ENCODE measurements around the gene PSMG2. TPM values are rescaled to one million over a fixed set of nuclear protein-coding genes. Genes with fewer than 3 reads are reported as not detected.
A peak's percentile ranks its signal among the peaks of the same experiment; 100 is the strongest.

PSMG2 gene
- total and polyA plus RNA-seq, 10 of the 15 experiments (the other 5 are each of a cell fraction or from before 2014, with no cell fraction given) = 88.5 to 268 (median 116) TPM

DNA sequence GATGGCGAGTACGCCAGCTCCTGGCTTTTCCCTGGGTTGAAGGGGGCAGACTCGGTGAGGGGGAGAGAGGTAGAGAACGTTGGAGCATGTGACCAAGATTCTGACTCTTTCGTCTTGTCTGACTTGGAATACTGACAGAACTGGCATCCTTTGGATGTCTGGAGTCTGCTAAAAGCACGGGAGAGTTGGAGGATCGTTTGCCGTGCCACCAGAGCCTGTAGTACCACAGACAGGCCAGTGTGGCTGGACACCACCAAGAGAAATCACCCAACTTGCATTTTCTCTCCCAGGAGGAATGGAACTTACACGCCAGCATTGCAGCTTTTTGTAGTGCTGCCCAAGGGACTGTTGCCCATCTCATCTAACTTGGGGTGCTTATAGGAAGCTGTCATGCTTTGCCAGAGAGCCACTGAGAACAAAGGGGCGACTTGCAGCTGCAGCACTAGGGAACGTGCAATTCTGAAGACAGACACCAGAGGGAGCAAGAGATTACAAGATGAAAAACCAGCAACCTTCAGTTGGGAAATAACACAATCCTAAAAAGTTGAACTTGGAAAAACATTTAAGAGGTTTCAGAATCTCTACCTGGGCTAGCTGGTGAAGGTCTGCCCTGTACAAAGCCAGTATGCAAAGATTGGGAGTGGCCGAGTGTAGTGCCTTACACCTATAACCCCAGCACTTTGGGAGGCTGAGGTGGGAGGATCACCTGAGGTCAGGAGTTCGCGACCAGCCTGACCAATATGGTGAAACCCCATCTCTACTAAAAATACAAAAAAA, 24.1 kb downstream of the PSMG2 start:
- intact Hi-C loops (cut with micrococcal nuclease; ENCODE audit: unreplicated experiment) (loop anchor here (1.0 to 10.0 kb wide), 3 partner anchors 166 to 428 kb away; no protein-coding TSS in a partner anchor), in situ Hi-C loops (cut with MboI) (loop anchor here (5.0 kb wide), 2 partner anchors 205 to 430 kb away; no protein-coding TSS in a partner anchor)
- Histone ChIP-seq H3K27ac (ENCODE audit: control insufficient read depth, insufficient read depth) (no peak overlapping the region), H3K9me3 (replicated peaks; ENCODE audit: control insufficient read depth, insufficient read depth, low read length) (no peaks in the 10 kb centered on the region), H2AFZ (ENCODE audit: control insufficient read depth, low read depth, low read length) (no peak overlapping the region), H3K79me2 (ENCODE audit: control insufficient read depth, insufficient read depth, low read length) (no peaks in the 10 kb centered on the region), H4K20me1 (ENCODE audit: control insufficient read depth, insufficient read depth) (no peaks in the 10 kb centered on the region), H3K9ac (ENCODE audit: control insufficient read depth, insufficient read depth, low read length) (no peak overlapping the region), H3K4me3 (no peak overlapping the region), H3K4me1 (ENCODE audit: control insufficient read depth, insufficient read depth, low read length) (no peaks in the 10 kb centered on the region), H3K4me2 (ENCODE audit: control insufficient read depth, insufficient read depth) (no peak overlapping the region), H3K27me3 (replicated peaks in 1 of 2; ENCODE audit: control insufficient read depth in 2 of 2, insufficient read depth in 2 of 2, low read length in 1 of 2) (no peaks in the 10 kb centered on the region), H3K36me3 (ENCODE audit: control insufficient read depth in 2 of 2, insufficient read depth in 2 of 2, low read length in 1 of 2) (peaks cover 5 to 24% of the 10 kb centered on the region in 2 experiments)
- FAIRE-seq = peak; percentile 88
- BruUV-seq (replicated peaks) = no TSS peak
- 57% methylated on average over 14 of the region's 14 CpGs for WGBS (ENCODE audit: insufficient coverage, insufficient replicate concordance, low lambda C conversion rate, missing lambda C conversion rate)
- ChIA-PET CTCF (interaction anchor here (0.7 to 6.1 kb wide), 24 partner anchors 10 to 437 kb away, joined by 3 to 70 read pairs (median 4); no protein-coding TSS in a partner anchor), POLR2A (no interaction called here), SMC1A (ENCODE audit: uncharacterized antibody, unreplicated experiment) (interaction anchor here (0.7 to 4.7 kb wide), 14 partner anchors 8 to 433 kb away, joined by 3 to 32 read pairs (median 4); no protein-coding TSS in a partner anchor), RAD21 (ENCODE audit: unreplicated experiment) (interaction anchor here (0.7 to 4.7 kb wide), 6 partner anchors 22 to 432 kb away, joined by 3 to 18 read pairs (median 6); no protein-coding TSS in a partner anchor)
- TF ChIP-seq RAD21 (IDR thresholded peaks at IDR 0.05; ENCODE audit: insufficient read depth, low read depth, low read length) = peak; percentile 84
- TF ChIP-seq, protein P1, sequence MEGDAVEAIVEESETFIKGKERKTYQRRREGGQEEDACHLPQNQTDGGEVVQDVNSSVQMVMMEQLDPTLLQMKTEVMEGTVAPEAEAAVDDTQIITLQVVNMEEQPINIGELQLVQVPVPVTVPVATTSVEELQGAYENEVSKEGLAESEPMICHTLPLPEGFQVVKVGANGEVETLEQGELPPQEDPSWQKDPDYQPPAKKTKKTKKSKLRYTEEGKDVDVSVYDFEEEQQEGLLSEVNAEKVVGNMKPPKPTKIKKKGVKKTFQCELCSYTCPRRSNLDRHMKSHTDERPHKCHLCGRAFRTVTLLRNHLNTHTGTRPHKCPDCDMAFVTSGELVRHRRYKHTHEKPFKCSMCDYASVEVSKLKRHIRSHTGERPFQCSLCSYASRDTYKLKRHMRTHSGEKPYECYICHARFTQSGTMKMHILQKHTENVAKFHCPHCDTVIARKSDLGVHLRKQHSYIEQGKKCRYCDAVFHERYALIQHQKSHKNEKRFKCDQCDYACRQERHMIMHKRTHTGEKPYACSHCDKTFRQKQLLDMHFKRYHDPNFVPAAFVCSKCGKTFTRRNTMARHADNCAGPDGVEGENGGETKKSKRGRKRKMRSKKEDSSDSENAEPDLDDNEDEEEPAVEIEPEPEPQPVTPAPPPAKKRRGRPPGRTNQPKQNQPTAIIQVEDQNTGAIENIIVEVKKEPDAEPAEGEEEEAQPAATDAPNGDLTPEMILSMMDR (IDR thresholded peaks at IDR 0.05 in 2 of 3, conservative IDR thresholded peaks at IDR 0.05 in 1 of 3; ENCODE audit: control insufficient read depth in 2 of 3, extremely low read depth in 1 of 3, insufficient read depth in 1 of 3, low read depth in 3 of 3, low read length in 3 of 3) = peak; percentile 82 to 84 (median 83)
- TF ChIP-seq ZNF384 (IDR thresholded peaks at IDR 0.05; ENCODE audit: borderline replicate concordance, low read depth, low read length) = no peak
- TF ChIP-seq NR2F1 (conservative IDR thresholded peaks at IDR 0.05) = peak; percentile 53
- peak; percentile 35; the same call in 1 of the 2 replicates for TF ChIP-seq POLR2AphosphoS5 (IDR thresholded peaks at IDR 0.05; ENCODE audit: low read length)
- TF ChIP-seq USF1 (IDR thresholded peaks at IDR 0.05; ENCODE audit: borderline replicate concordance, extremely low read length, insufficient read depth, low read depth, low read length) = no peak
- TF ChIP-seq SMC3 (IDR thresholded peaks at IDR 0.05; ENCODE audit: borderline replicate concordance, low read length) = peak; percentile 94
- 0 out of 2 replicates have a peak, but pooled peaks have one; percentile 15 for TF ChIP-seq IKZF1 (conservative IDR thresholded peaks at IDR 0.05)
- TF ChIP-seq ZNF687 (IDR thresholded peaks at IDR 0.05) = no peak
- TF ChIP-seq NFIC (IDR thresholded peaks at IDR 0.05; ENCODE audit: low read depth, low read length) = no peak
- peak; percentile 84 for ATAC-seq
- DNase-seq (ENCODE audit: low read depth, low spot score) = no peak
